ENCODE measurements around the gene MAML2. TPM values are rescaled to one million over a fixed set of nuclear protein-coding genes. Genes with fewer than 3 reads are reported as not detected.

MAML2 gene
- total RNA-seq, 1 experiment from 2014 or later: 22.7 TPM

DNA sequence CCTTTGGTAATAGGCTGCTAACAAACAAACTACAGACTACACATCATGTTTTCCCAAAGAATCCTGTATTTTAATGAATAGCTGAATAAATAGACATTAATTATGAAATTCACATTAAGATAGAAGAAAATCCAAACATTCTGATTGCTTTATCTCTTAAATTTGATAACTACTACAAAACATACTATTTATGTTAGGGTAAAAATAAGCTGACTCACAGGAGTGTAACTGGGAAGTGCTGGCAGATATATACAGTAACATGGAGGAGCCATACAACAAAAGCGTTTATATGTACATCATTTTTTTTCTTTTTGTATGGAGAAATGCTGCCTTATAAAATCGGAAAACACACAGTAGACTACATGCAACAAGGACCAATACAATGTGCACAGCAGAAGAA lies 366.4 kb downstream of the MAML2 start:
- Mint-ChIP-seq H3K27ac (ENCODE audit: unreplicated experiment) (peak overlapping the region; percentile 26), H3K27me3 (ENCODE audit: unreplicated experiment) (no peaks in the 10 kb centered on the region), H3K36me3 (ENCODE audit: insufficient read depth, unreplicated experiment) (peaks cover 7% of the 10 kb centered on the region), H3K9me3 (ENCODE audit: low read depth, unreplicated experiment) (no peaks in the 10 kb centered on the region), H3K4me1 (ENCODE audit: low read depth, unreplicated experiment) (peaks cover 11% of the 10 kb centered on the region), H3K4me3 (ENCODE audit: low read depth, unreplicated experiment) (no peak overlapping the region)
- BruUV-seq (replicated peaks): no TSS peak
- DNase-seq: no peak
- intact Hi-C loops (cut with micrococcal nuclease; ENCODE audit: unreplicated experiment): loop anchor here (2.0 kb wide), 1 partner anchor 14 kb away; no protein-coding TSS in a partner anchor
- no peak for TF ChIP-seq CTCF (IDR thresholded peaks at IDR 0.05; ENCODE audit: unreplicated experiment)
- CTCF ChIA-PET: no interaction called here

GRCh38 chr11:95975343-95975742 lies 367.7 kb downstream of the MAML2 start:
- CTCF ChIA-PET: interaction anchor here (0.8 kb wide), 1 partner anchor 98 kb away, joined by 3 read pairs; no protein-coding TSS in a partner anchor
- intact Hi-C loops (cut with micrococcal nuclease; ENCODE audit: unreplicated experiment): loop anchor here (2.0 kb wide), 1 partner anchor 47 kb away; no protein-coding TSS in a partner anchor
- no TSS peak for BruUV-seq (replicated peaks)

DNA sequence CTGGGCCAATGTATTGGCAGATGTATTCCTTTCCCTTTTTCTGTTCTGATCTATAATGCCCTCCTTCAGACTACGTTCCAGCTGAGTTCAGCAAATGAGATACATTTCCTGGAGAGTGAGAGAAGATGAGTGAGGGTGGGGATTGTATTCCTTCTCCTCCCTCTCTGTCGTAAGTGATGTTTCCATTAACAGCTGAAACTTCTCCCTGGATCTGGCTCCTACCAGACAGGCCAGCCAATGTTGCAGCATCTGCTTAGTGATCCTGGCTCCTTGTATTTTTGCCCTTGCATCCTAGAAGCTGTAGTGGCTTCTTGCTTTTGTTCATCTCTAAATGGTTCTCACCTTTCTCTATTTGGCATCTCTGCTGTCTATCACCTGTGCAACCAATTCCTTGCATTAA lies 370.9 kb downstream of the MAML2 start:
- H3K9me3 Mint-ChIP-seq (ENCODE audit: low read depth, unreplicated experiment): peaks cover 2% of the 10 kb centered on the region
- H3K27me3 Mint-ChIP-seq (ENCODE audit: unreplicated experiment): no peaks in the 10 kb centered on the region
- no peak overlapping the region for H3K27ac Mint-ChIP-seq (ENCODE audit: unreplicated experiment)
- TF ChIP-seq CTCF (IDR thresholded peaks at IDR 0.05; ENCODE audit: unreplicated experiment): no peak
- no peaks in the 10 kb centered on the region for H3K36me3 Mint-ChIP-seq (ENCODE audit: insufficient read depth, unreplicated experiment)
- intact Hi-C loops (cut with micrococcal nuclease; ENCODE audit: unreplicated experiment): no loop called here
- BruUV-seq (replicated peaks): no TSS peak
- H3K4me1 Mint-ChIP-seq (ENCODE audit: low read depth, unreplicated experiment): no peaks in the 10 kb centered on the region
- CTCF ChIA-PET: no interaction called here
- H3K4me3 Mint-ChIP-seq (ENCODE audit: low read depth, unreplicated experiment): no peak overlapping the region
- DNase-seq: no peak

More at GRCh38 chr11:95975343-95975742, 367.7 kb downstream of the MAML2 start:
- peaks cover 11% of the 10 kb centered on the region for H3K4me1 Mint-ChIP-seq (ENCODE audit: low read depth, unreplicated experiment)
- no peak for DNase-seq
- H3K4me3 Mint-ChIP-seq (ENCODE audit: low read depth, unreplicated experiment): no peak overlapping the region
- no peaks in the 10 kb centered on the region for H3K9me3 Mint-ChIP-seq (ENCODE audit: low read depth, unreplicated experiment)
- TF ChIP-seq CTCF (IDR thresholded peaks at IDR 0.05; ENCODE audit: unreplicated experiment): no peak
- H3K27me3 Mint-ChIP-seq (ENCODE audit: unreplicated experiment): no peaks in the 10 kb centered on the region
- peaks cover 7% of the 10 kb centered on the region for H3K36me3 Mint-ChIP-seq (ENCODE audit: insufficient read depth, unreplicated experiment)
- no peak overlapping the region for H3K27ac Mint-ChIP-seq (ENCODE audit: unreplicated experiment)

- no peaks in the 10 kb centered on the region for H3K4me1 Mint-ChIP-seq (ENCODE audit: low read depth, unreplicated experiment)
- no peak for TF ChIP-seq CTCF (IDR thresholded peaks at IDR 0.05; ENCODE audit: unreplicated experiment)
- CTCF ChIA-PET: no interaction called here
- intact Hi-C loops (cut with micrococcal nuclease; ENCODE audit: unreplicated experiment): loop anchor here (10.0 kb wide), 1 partner anchor 124 kb away; no protein-coding TSS in a partner anchor
- H3K27me3 Mint-ChIP-seq (ENCODE audit: unreplicated experiment): no peaks in the 10 kb centered on the region
- BruUV-seq (replicated peaks): no TSS peak
- no peak overlapping the region for H3K4me3 Mint-ChIP-seq (ENCODE audit: low read depth, unreplicated experiment)
- no peaks in the 10 kb centered on the region for H3K36me3 Mint-ChIP-seq (ENCODE audit: insufficient read depth, unreplicated experiment)
- H3K9me3 Mint-ChIP-seq (ENCODE audit: low read depth, unreplicated experiment): peaks cover 2% of the 10 kb centered on the region
- no peak for DNase-seq
- H3K27ac Mint-ChIP-seq (ENCODE audit: unreplicated experiment): no peak overlapping the region
These were observed 374.4 kb downstream of the MAML2 start for GRCh38 chr11:95968585-95968984.

Measured in Calu3 (cell line).